Activated CD4-positive, alpha-beta T cell treated with anti-CD3 and anti-CD28 coated beads, Interleukin-2, amount 10 ng/mL, durations not matched to agents 7 days and 5 days (primary cell): Measurements from ENCODE around the gene BPIFB4. TPM values are rescaled to one million over a fixed set of nuclear protein-coding genes. Genes with fewer than 3 reads are reported as not detected.

Experiments
- CTCF ChIA-PET: fragments of 350-600 bp; sonication (Branson Sonifier 250); formaldehyde crosslinking; loops from one replicate; lab custom pipeline; 2021; ENCODE audit warnings: antibody characterized with exemption; lab: Charles Lee
- POLR2A ChIA-PET: fragments of 350-600 bp; sonication (Branson Sonifier 250); formaldehyde crosslinking; loops from one replicate; lab custom pipeline; 2021; ENCODE audit warnings: antibody characterized with exemption; lab: Charles Lee
- DNase-seq: peaks from one replicate; pipeline ENCODE4 v3.0.0-alpha.2; 2020
- H3K27ac Mint-ChIP-seq: one replicate; pipeline ENCODE4 v1.8.0; 2021; ENCODE audit warnings: mild to moderate bottlenecking, moderate library complexity, mixed read lengths
- H3K27me3 Mint-ChIP-seq: one replicate; pipeline ENCODE4 v1.8.0; 2021; ENCODE audit warnings: mixed read lengths
- H3K36me3 Mint-ChIP-seq: one replicate; pipeline ENCODE4 v1.8.0; 2021; ENCODE audit warnings: low read depth, mixed read lengths
- H3K4me1 Mint-ChIP-seq: one replicate; pipeline ENCODE4 v1.8.0; 2021; ENCODE audit warnings: mixed read lengths
- H3K4me3 Mint-ChIP-seq: one replicate; pipeline ENCODE4 v1.8.0; 2021; ENCODE audit warnings: mild to moderate bottlenecking, moderate library complexity, mixed read lengths
- H3K9me3 Mint-ChIP-seq: one replicate; pipeline ENCODE4 v1.8.0; 2021; ENCODE audit warnings: mixed read lengths
- total RNA-seq, 2 experiments: library from RNA; stranded (reverse); gene quantifications; one replicate each; pipeline ENCODE4 v1.2.3, GENCODE V29; 2021

The BPIFB4 gene
- total RNA-seq, 2 experiments from 2014 or later = not detected

- Mint-ChIP-seq H3K4me3 (no peak overlapping the region), H3K27me3 (no peaks in the 10 kb centered on the region), H3K9me3 (no peaks in the 10 kb centered on the region), H3K36me3 (no peaks in the 10 kb centered on the region), H3K4me1 (no peaks in the 10 kb centered on the region), H3K27ac (no peak overlapping the region)
- no peak for DNase-seq
- CTCF ChIA-PET = interaction anchor here (0.9 kb wide), 1 partner anchor 163 kb away, joined by 4 read pairs; no protein-coding TSS in a partner anchor
- POLR2A ChIA-PET = no interaction called here
Observed at GRCh38 chr20:33064572-33065287, 14.7 kb upstream of the BPIFB4 start.

GRCh38 chr20:33065785-33066184, 13.7 kb upstream of the BPIFB4 start:
- ChIA-PET POLR2A (no interaction called here), CTCF (interaction anchor here (0.9 to 1.4 kb wide), 2 partner anchors 10 to 164 kb away, joined by 4 read pairs; no protein-coding TSS in a partner anchor)
- Mint-ChIP-seq H3K4me3 (no peak overlapping the region), H3K9me3 (no peaks in the 10 kb centered on the region), H3K27ac (no peak overlapping the region), H3K27me3 (no peaks in the 10 kb centered on the region), H3K4me1 (no peaks in the 10 kb centered on the region), H3K36me3 (no peaks in the 10 kb centered on the region)
- DNase-seq = no peak

GRCh38 chr20:33067806-33068205, 11.6 kb upstream of the BPIFB4 start:
- H3K27ac Mint-ChIP-seq = no peak overlapping the region
- H3K27me3 Mint-ChIP-seq = no peaks in the 10 kb centered on the region
- CTCF ChIA-PET = interaction anchor here (1.0 kb wide), 1 partner anchor 9 kb away, joined by 3 read pairs; no protein-coding TSS in a partner anchor

GRCh38 chr20:33068251-33068939, 11.0 kb upstream of the BPIFB4 start:
- H3K4me3 Mint-ChIP-seq = no peak overlapping the region
- no peaks in the 10 kb centered on the region for H3K27me3 Mint-ChIP-seq
- no peaks in the 10 kb centered on the region for H3K4me1 Mint-ChIP-seq
- ChIA-PET CTCF (interaction anchor here (1.0 kb wide), 1 partner anchor 10 kb away, joined by 3 read pairs; no protein-coding TSS in a partner anchor), POLR2A (no interaction called here)
- no peaks in the 10 kb centered on the region for H3K9me3 Mint-ChIP-seq
- H3K27ac Mint-ChIP-seq = no peak overlapping the region
- DNase-seq = no peak
- no peaks in the 10 kb centered on the region for H3K36me3 Mint-ChIP-seq

More at GRCh38 chr20:33067806-33068205, 11.6 kb upstream of the BPIFB4 start:
- POLR2A ChIA-PET = no interaction called here
- no peak for DNase-seq
- H3K36me3 Mint-ChIP-seq = no peaks in the 10 kb centered on the region
- H3K9me3 Mint-ChIP-seq = no peaks in the 10 kb centered on the region
- H3K4me3 Mint-ChIP-seq = no peak overlapping the region
- H3K4me1 Mint-ChIP-seq = no peaks in the 10 kb centered on the region

- no peaks in the 10 kb centered on the region for H3K36me3 Mint-ChIP-seq
- no peaks in the 10 kb centered on the region for H3K9me3 Mint-ChIP-seq
- H3K4me1 Mint-ChIP-seq = no peaks in the 10 kb centered on the region
- no peaks in the 10 kb centered on the region for H3K27me3 Mint-ChIP-seq
- H3K27ac Mint-ChIP-seq = no peak overlapping the region
- CTCF ChIA-PET = interaction anchor here (0.5 to 0.6 kb wide), 2 partner anchors 110 to 140 kb away, joined by 3 to 5 read pairs; no protein-coding TSS in a partner anchor
- no peak for DNase-seq
- H3K4me3 Mint-ChIP-seq = no peak overlapping the region
- POLR2A ChIA-PET = no interaction called here
Observed at GRCh38 chr20:33069673-33070072, 9.8 kb upstream of the BPIFB4 start.

- Mint-ChIP-seq H3K27me3 (no peaks in the 10 kb centered on the region), H3K4me1 (no peaks in the 10 kb centered on the region), H3K4me3 (no peak overlapping the region), H3K27ac (no peak overlapping the region), H3K36me3 (no peaks in the 10 kb centered on the region), H3K9me3 (no peaks in the 10 kb centered on the region)
- ChIA-PET POLR2A (no interaction called here), CTCF (interaction anchor here (0.5 to 2.4 kb wide), 2 partner anchors 12 to 109 kb away, joined by 5 to 7 read pairs; no protein-coding TSS in a partner anchor)
- no peak for DNase-seq
Observed at GRCh38 chr20:33070111-33071053, 9.1 kb upstream of the BPIFB4 start.

- CTCF ChIA-PET = interaction anchor here (2.4 kb wide), 1 partner anchor 12 kb away, joined by 7 read pairs; no protein-coding TSS in a partner anchor
Observed at GRCh38 chr20:33071198-33071597, 8.2 kb upstream of the BPIFB4 start.

GRCh38 chr20:33072362-33072761, 7.1 kb upstream of the BPIFB4 start:
- Mint-ChIP-seq H3K36me3 (no peaks in the 10 kb centered on the region), H3K4me1 (no peaks in the 10 kb centered on the region), H3K4me3 (no peak overlapping the region), H3K27me3 (no peaks in the 10 kb centered on the region), H3K27ac (no peak overlapping the region), H3K9me3 (no peaks in the 10 kb centered on the region)
- CTCF ChIA-PET = interaction anchor here (0.6 to 2.4 kb wide), 3 partner anchors 13 to 726 kb away, joined by 3 to 7 read pairs (median 6); no protein-coding TSS in a partner anchor
- no peak for DNase-seq
- POLR2A ChIA-PET = no interaction called here

More at GRCh38 chr20:33071198-33071597, 8.2 kb upstream of the BPIFB4 start:
- H3K27ac Mint-ChIP-seq = no peak overlapping the region
- DNase-seq = no peak
- no peak overlapping the region for H3K4me3 Mint-ChIP-seq
- H3K36me3 Mint-ChIP-seq = no peaks in the 10 kb centered on the region
- POLR2A ChIA-PET = no interaction called here
- H3K27me3 Mint-ChIP-seq = no peaks in the 10 kb centered on the region
- H3K9me3 Mint-ChIP-seq = no peaks in the 10 kb centered on the region
- H3K4me1 Mint-ChIP-seq = no peaks in the 10 kb centered on the region

- Mint-ChIP-seq H3K27me3 (no peaks in the 10 kb centered on the region), H3K4me1 (no peaks in the 10 kb centered on the region), H3K36me3 (no peaks in the 10 kb centered on the region), H3K9me3 (no peaks in the 10 kb centered on the region), H3K27ac (no peak overlapping the region), H3K4me3 (no peak overlapping the region)
- POLR2A ChIA-PET = no interaction called here
- CTCF ChIA-PET = interaction anchor here (0.6 to 2.4 kb wide), 3 partner anchors 14 to 726 kb away, joined by 3 to 7 read pairs (median 6); no protein-coding TSS in a partner anchor
- no peak for DNase-seq
Observed at GRCh38 chr20:33072813-33073212, 6.6 kb upstream of the BPIFB4 start.

- no peak overlapping the region for H3K4me3 Mint-ChIP-seq
- H3K27ac Mint-ChIP-seq = no peak overlapping the region
- no peaks in the 10 kb centered on the region for H3K27me3 Mint-ChIP-seq
- POLR2A ChIA-PET = no interaction called here
- no peaks in the 10 kb centered on the region for H3K4me1 Mint-ChIP-seq
- no peaks in the 10 kb centered on the region for H3K9me3 Mint-ChIP-seq
- DNase-seq = no peak
- no peaks in the 10 kb centered on the region for H3K36me3 Mint-ChIP-seq
- CTCF ChIA-PET = interaction anchor here (1.4 to 1.5 kb wide), 3 partner anchors 8 to 173 kb away, joined by 3 to 5 read pairs (median 4); no protein-coding TSS in a partner anchor
Observed at GRCh38 chr20:33074675-33075074, 4.8 kb upstream of the BPIFB4 start.

- H3K9me3 Mint-ChIP-seq = no peaks in the 10 kb centered on the region
- H3K27ac Mint-ChIP-seq = no peak overlapping the region
- CTCF ChIA-PET = interaction anchor here (1.4 to 1.5 kb wide), 3 partner anchors 9 to 174 kb away, joined by 4 to 5 read pairs (median 4); no protein-coding TSS in a partner anchor
- no peaks in the 10 kb centered on the region for H3K4me1 Mint-ChIP-seq
- H3K27me3 Mint-ChIP-seq = no peaks in the 10 kb centered on the region
- H3K4me3 Mint-ChIP-seq = no peak overlapping the region
- no peaks in the 10 kb centered on the region for H3K36me3 Mint-ChIP-seq
- POLR2A ChIA-PET = no interaction called here
- DNase-seq = no peak
Observed at GRCh38 chr20:33075281-33075680, 4.2 kb upstream of the BPIFB4 start.
